Sigmoid colon (tissue), 7 donors: ENCODE measurements around the gene MPC1. TPM values are rescaled to one million over a fixed set of nuclear protein-coding genes. Genes with fewer than 3 reads are reported as not detected.

ENCODE experiments used
- DNase-seq: peaks from one replicate; pipeline ENCODE4 v3.0.0-alpha.2; 2019
- H3K27ac ChIP-seq, 4 donors: fragments of 200-600 bp; sonication (generic); one replicate each; pipeline ENCODE4 v1.5.1; 2016 to 2019; ENCODE audit warnings: mild to moderate bottlenecking in 1 of 4
- H3K27me3 ChIP-seq, 3 donors: fragments of 200-600 bp; sonication (generic); one replicate each; pipeline ENCODE4 v1.5.1; 2019; ENCODE audit warnings: mild to moderate bottlenecking in 1 of 3
- H3K36me3 ChIP-seq, 4 donors: fragments of 200-600 bp; sonication (generic); one replicate each; pipeline ENCODE4 v1.5.1; 2016 to 2019
- H3K4me1 ChIP-seq, 4 donors: fragments of 200-600 bp; sonication (generic); one replicate each; pipeline ENCODE4 v1.5.1; 2017 to 2019
- H3K4me3 ChIP-seq, 4 donors: fragments of 200-600 bp; sonication (generic); one replicate each; pipeline ENCODE4 v1.5.1; 2017 to 2019; ENCODE audit warnings: mild to moderate bottlenecking in 2 of 4, moderate library complexity in 1 of 4
- H3K9me3 ChIP-seq, 4 donors: fragments of 200-600 bp in 3 of 4; sonication (generic) in 3 of 4; one replicate each; pipeline versions ENCODE4 v1.5.1 to v1.6.1; 2013 to 2019
- CTCF ChIP-seq, 4 experiments: fragments of 450-650 bp in 3 of 4; fragments of 200-600 bp in 1 of 4; IDR thresholded peaks; one replicate each; pipeline ENCODE4 v1.5.1; 2016 to 2019; ENCODE audit warnings: antibody characterized with exemption in 4 of 4, mild to moderate bottlenecking in 3 of 4, moderate library complexity in 2 of 4
- EP300 ChIP-seq, 4 donors: sonication (generic); formaldehyde crosslinking; IDR thresholded peaks; one replicate each; pipeline ENCODE4 v1.6.1; 2017; ENCODE audit warnings: antibody characterized with exemption in 4 of 4
- POLR2A ChIP-seq, 2 donors: fragments of 450-650 bp; IDR thresholded peaks; one replicate each; pipeline ENCODE4 v1.6.1; 2016; ENCODE audit warnings: antibody characterized with exemption in 2 of 2, mild to moderate bottlenecking in 2 of 2, moderate library complexity in 2 of 2
- POLR2AphosphoS5 ChIP-seq, 4 donors: sonication (generic); formaldehyde crosslinking; IDR thresholded peaks; one replicate each; pipeline ENCODE4 v1.6.1; 2017; ENCODE audit warnings: antibody characterized with exemption in 4 of 4
- WGBS, 2 donors: extraction: QIAGEN DNeasy Blood & Tissue Kit; methylation state at CpG; one replicate each; pipeline ENCODE4 v1.1.7; 2013; 5-methylcytosine and 5-hydroxymethylcytosine counted together
- intact Hi-C: fragments of 100-400 bp; cut with DNase I; formaldehyde crosslinking; loops from one replicate; pipeline ENCODE4 v1.15.1; 2023
- polyA plus RNA-seq, 3 donors: library from polyadenylated mRNA; stranded (reverse); fragments of 200-250 nt; gene quantifications; one replicate each; pipeline ENCODE4 v1.2.3, GENCODE V29; 2013
- total RNA-seq, 4 donors: library from RNA; depleted of rRNA; stranded (reverse); fragments of >200 nt; gene quantifications; one replicate each; pipeline ENCODE4 v1.1.0, GENCODE V29; 2016
- donor health status: healthy with polysubstance abuse.
- donor health status: Bipolar disorder and iron deficiency.
- donor health status: healthy.

The MPC1 gene
- total and polyA plus RNA-seq, 7 donors = 52.9 to 310 (median 82.0) TPM

GRCh38 chr6:166423051-166423745 lies 40.5 kb upstream of the MPC1 start:
- intact Hi-C loops = no loop called here
- WGBS, 2 donors = 94 to 95% methylated on average over 22 of the region's 22 CpGs
- Histone ChIP-seq H3K4me3 (no peak overlapping the region), H3K9me3 (no peaks in the 10 kb centered on the region), H3K4me1 (peaks cover 0 to 9% (median 0%) of the 10 kb centered on the region in 4 donors), H3K27ac (no peak overlapping the region), H3K36me3 (peaks cover 0 to 39% (median 8%) of the 10 kb centered on the region in 4 donors), H3K27me3 (no peaks in the 10 kb centered on the region)
- DNase-seq = no peak
- TF ChIP-seq POLR2AphosphoS5 (IDR thresholded peaks at IDR 0.05) (no peak), EP300 (IDR thresholded peaks at IDR 0.05) (no peak), CTCF (IDR thresholded peaks at IDR 0.05) (no peak), POLR2A (IDR thresholded peaks at IDR 0.05) (no peak)

GRCh38 chr6:166422201-166422940 lies 39.6 kb upstream of the MPC1 start:
- no peak for TF ChIP-seq CTCF (IDR thresholded peaks at IDR 0.05)
- TF ChIP-seq POLR2AphosphoS5 (IDR thresholded peaks at IDR 0.05) = no peak
- TF ChIP-seq EP300 (IDR thresholded peaks at IDR 0.05) = no peak
- TF ChIP-seq POLR2A (IDR thresholded peaks at IDR 0.05) = no peak
- Histone ChIP-seq H3K36me3 (peaks cover 0 to 46% (median 8%) of the 10 kb centered on the region in 4 donors), H3K4me1 (peaks cover 0 to 9% (median 0%) of the 10 kb centered on the region in 4 donors), H3K9me3 (no peaks in the 10 kb centered on the region), H3K27me3 (no peaks in the 10 kb centered on the region), H3K27ac (no peak overlapping the region), H3K4me3 (no peak overlapping the region)
- WGBS, 2 donors = 91 to 97% methylated on average over 20 of the region's 20 CpGs
- intact Hi-C loops = no loop called here
- DNase-seq = no peak

GRCh38 chr6:166420351-166420750 lies 37.6 kb upstream of the MPC1 start:
- TF ChIP-seq POLR2A (IDR thresholded peaks at IDR 0.05) = no peak
- TF ChIP-seq CTCF (IDR thresholded peaks at IDR 0.05) = no peak
- TF ChIP-seq POLR2AphosphoS5 (IDR thresholded peaks at IDR 0.05) = no peak
- TF ChIP-seq EP300 (IDR thresholded peaks at IDR 0.05) = no peak
- H3K4me1 ChIP-seq = peaks cover 0 to 9% (median 0%) of the 10 kb centered on the region in 4 donors
- H3K27ac ChIP-seq = no peak overlapping the region
- no peak overlapping the region for H3K4me3 ChIP-seq
- no peaks in the 10 kb centered on the region for H3K9me3 ChIP-seq
- intact Hi-C loops = no loop called here
- H3K36me3 ChIP-seq = peaks cover 0 to 48% (median 8%) of the 10 kb centered on the region in 4 donors
- 64 to 74% methylated on average over 6 of the region's 6 CpGs for WGBS, 2 donors
- no peak for DNase-seq
- no peaks in the 10 kb centered on the region for H3K27me3 ChIP-seq

GRCh38 chr6:166419717-166420116 lies 37.0 kb upstream of the MPC1 start:
- intact Hi-C loops = no loop called here
- no peak for TF ChIP-seq EP300 (IDR thresholded peaks at IDR 0.05)
- no peak for TF ChIP-seq POLR2A (IDR thresholded peaks at IDR 0.05)
- no peak for TF ChIP-seq POLR2AphosphoS5 (IDR thresholded peaks at IDR 0.05)
- TF ChIP-seq CTCF (IDR thresholded peaks at IDR 0.05) = no peak
- H3K27me3 ChIP-seq = no peaks in the 10 kb centered on the region
- 92 to 93% methylated on average over 15 of the region's 15 CpGs for WGBS, 2 donors
- no peak overlapping the region for H3K4me3 ChIP-seq
- DNase-seq = no peak
- peaks cover 0 to 9% (median 0%) of the 10 kb centered on the region in 4 donors for H3K4me1 ChIP-seq
- peaks cover 0 to 49% (median 8%) of the 10 kb centered on the region in 4 donors for H3K36me3 ChIP-seq
- no peaks in the 10 kb centered on the region for H3K9me3 ChIP-seq
- H3K27ac ChIP-seq = no peak overlapping the region
